ENCODE results near the gene DNAAF5. TPM values are rescaled to one million over a fixed set of nuclear protein-coding genes. Genes with fewer than 3 reads are reported as not detected.

Gene DNAAF5
- total RNA-seq, 6 experiments from 2014 or later: 9.5 to 22.8 (median 10.5) TPM

- H3K36me3 ChIP-seq: peaks cover 0 to 2% (median under 1%) of the 10 kb centered on the region in 4 donors
- no peak overlapping the region for H3K4me3 ChIP-seq
- ATAC-seq (no peak), DNase-seq (no peak)
- 100% methylated on average over 2 of the region's 12 CpGs for WGBS (ENCODE audit: insufficient coverage, low coverage, low lambda C conversion rate, missing lambda C conversion rate)
- no peak overlapping the region for H3K27ac ChIP-seq
- no peaks in the 10 kb centered on the region for H3K27me3 ChIP-seq
- no peaks in the 10 kb centered on the region for H3K4me1 ChIP-seq
- TF ChIP-seq CTCF (IDR thresholded peaks at IDR 0.05): no peak
- no peak for TF ChIP-seq POLR2A (IDR thresholded peaks at IDR 0.05)
- H3K9me3 ChIP-seq: no peaks in the 10 kb centered on the region
- intact Hi-C loops (cut with DNase I): loop anchor here in 1 of 2 donors (5.0 kb wide), 1 partner anchor 451 kb away; no protein-coding TSS in a partner anchor
Measured at GRCh38 chr7:773622-773915, 47.1 kb downstream of the DNAAF5 start.

DNA sequence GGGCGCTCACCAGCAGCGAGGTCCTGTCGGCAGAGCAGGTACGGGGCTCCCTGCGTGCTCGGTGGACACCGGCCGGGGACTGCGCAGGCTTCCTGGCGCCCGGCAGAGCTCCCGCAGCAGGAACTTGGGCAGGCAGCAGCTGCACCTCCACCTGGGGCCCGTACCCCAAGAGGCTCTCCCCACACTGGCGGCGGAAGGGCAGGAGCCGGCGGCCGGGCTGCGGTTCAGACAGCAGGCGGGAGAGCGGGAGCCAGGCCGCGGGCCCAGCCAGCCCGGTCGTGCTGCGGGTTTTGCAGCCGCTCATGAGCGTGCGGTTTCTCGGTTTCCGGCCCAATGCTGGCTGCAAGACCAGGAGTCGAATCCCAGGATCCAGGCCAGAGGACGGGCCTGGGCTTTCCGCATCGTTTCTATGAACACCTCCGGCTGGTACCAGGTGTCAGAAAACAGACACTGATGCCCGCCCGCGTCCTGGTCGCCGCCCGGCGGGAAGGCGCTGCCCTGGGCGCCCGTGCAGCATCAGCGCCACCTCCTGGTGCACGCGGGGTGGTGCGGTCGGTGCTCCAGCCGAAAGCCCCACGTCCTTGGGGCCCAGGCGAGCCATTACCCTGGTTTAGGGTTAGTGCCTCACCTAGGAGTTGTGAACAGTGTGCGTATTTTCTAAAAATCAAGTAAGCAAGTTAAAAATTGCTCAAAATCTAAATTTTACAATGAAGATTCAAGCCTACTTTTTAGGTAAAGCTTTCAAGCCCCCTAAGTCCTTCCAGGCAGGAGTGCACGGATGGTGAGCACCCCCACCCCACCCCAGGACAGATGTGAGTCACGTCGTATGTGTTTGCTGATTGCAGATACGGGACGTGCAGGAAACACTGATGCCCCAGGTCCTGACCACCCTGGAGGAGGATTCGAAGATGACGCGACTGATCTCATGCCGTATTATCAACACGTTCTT is 47.9 kb downstream of the DNAAF5 start:
- peak; percentile 82 to 89 (median 85) for TF ChIP-seq CTCF (IDR thresholded peaks at IDR 0.05)
- no peak for TF ChIP-seq POLR2A (IDR thresholded peaks at IDR 0.05)
- Histone ChIP-seq H3K4me3 (no peak overlapping the region), H3K27ac (no peak overlapping the region), H3K27me3 (no peaks in the 10 kb centered on the region), H3K4me1 (no peaks in the 10 kb centered on the region), H3K9me3 (no peaks in the 10 kb centered on the region), H3K36me3 (peaks cover 0 to 2% (median under 1%) of the 10 kb centered on the region in 4 donors)
- intact Hi-C loops (cut with DNase I): loop anchor here in 1 of 2 donors (5.0 kb wide), 1 partner anchor 452 kb away; no protein-coding TSS in a partner anchor
- WGBS (ENCODE audit: insufficient coverage, low coverage, low lambda C conversion rate, missing lambda C conversion rate): 84% methylated on average over 11 of the region's 65 CpGs
- peak; percentile 73 to 86 (median 79) for ATAC-seq
- no peak for DNase-seq

GRCh38 chr7:776381-776780 is 49.9 kb downstream of the DNAAF5 start:
- ATAC-seq (no peak), DNase-seq (no peak)
- Histone ChIP-seq H3K4me3 (no peak overlapping the region), H3K27me3 (no peaks in the 10 kb centered on the region), H3K9me3 (no peaks in the 10 kb centered on the region), H3K36me3 (peaks cover 0 to 14% (median 0%) of the 10 kb centered on the region in 4 donors), H3K27ac (no peak overlapping the region), H3K4me1 (no peaks in the 10 kb centered on the region)
- TF ChIP-seq POLR2A (IDR thresholded peaks at IDR 0.05): no peak
- no peak for TF ChIP-seq CTCF (IDR thresholded peaks at IDR 0.05)
- intact Hi-C loops (cut with DNase I): no loop called here
- 83% methylated on average over 6 of the region's 10 CpGs for WGBS (ENCODE audit: insufficient coverage, low coverage, low lambda C conversion rate, missing lambda C conversion rate)

DNA sequence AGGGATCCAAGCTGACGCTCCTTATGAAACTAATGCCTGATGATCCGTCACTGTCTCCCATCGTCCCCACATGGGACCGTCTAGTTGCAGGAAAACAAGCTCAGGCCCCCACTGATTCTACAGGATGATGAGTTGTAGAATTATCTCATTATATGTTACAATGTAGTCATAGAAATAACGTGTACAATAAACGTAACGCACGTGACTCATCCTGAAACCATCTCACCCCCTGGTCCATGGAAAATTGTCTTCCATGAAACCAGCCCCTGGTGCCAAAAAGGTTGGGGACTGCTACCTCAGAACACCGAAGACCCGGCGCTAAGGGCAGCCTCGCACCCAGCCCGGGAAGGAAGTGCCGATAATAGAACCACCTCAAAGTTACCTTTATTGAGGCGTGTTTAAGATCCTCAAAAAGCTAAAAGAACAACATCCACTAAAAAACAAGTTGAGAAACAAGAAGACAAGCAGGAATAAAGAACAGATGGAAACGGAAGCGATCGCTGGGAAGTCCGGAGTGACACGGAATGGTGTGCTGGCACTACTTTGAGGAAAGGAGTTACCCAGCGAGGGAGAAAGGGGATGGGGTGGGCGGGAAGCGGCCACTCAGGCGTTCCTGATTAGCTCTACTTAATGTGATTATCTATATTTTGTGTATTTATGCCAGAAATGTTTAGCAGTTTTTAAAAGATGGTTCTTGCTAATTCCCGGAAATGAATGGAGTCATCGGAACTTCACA is 50.7 kb downstream of the DNAAF5 start:
- Histone ChIP-seq H3K9me3 (no peaks in the 10 kb centered on the region), H3K4me1 (no peaks in the 10 kb centered on the region), H3K27ac (no peak overlapping the region), H3K4me3 (no peak overlapping the region), H3K36me3 (peaks cover 0 to 14% (median 0%) of the 10 kb centered on the region in 4 donors), H3K27me3 (no peaks in the 10 kb centered on the region)
- TF ChIP-seq POLR2A (IDR thresholded peaks at IDR 0.05) (no peak), CTCF (IDR thresholded peaks at IDR 0.05) (no peak)
- DNase-seq (no peak), ATAC-seq (no peak)
- 88% methylated on average over 26 of the region's 26 CpGs for WGBS (ENCODE audit: insufficient coverage, low coverage, low lambda C conversion rate, missing lambda C conversion rate)
- intact Hi-C loops (cut with DNase I): no loop called here
